Esophagus muscularis mucosa (tissue), 3 donors: Measurements from ENCODE around the gene MDGA2.

Experiments
- POLR2A ChIP-seq: fragments of 450-650 bp; IDR thresholded peaks from one replicate; pipeline ENCODE4 v1.6.1; 2017; ENCODE audit warnings: antibody characterized with exemption, moderate library complexity, mild to moderate bottlenecking, low read depth
- TF ChIP-seq, protein P1 (sequence below), 3 experiments: fragments of 200-600 bp in 2 of 3; fragments of 450-650 bp in 1 of 3; sonication (generic) in 2 of 3; IDR thresholded peaks; one replicate each; pipeline ENCODE4 v1.5.1; 2017 to 2019; ENCODE audit warnings: antibody characterized with exemption in 3 of 3, mild to moderate bottlenecking in 2 of 3, moderate library complexity in 1 of 3

DNA sequence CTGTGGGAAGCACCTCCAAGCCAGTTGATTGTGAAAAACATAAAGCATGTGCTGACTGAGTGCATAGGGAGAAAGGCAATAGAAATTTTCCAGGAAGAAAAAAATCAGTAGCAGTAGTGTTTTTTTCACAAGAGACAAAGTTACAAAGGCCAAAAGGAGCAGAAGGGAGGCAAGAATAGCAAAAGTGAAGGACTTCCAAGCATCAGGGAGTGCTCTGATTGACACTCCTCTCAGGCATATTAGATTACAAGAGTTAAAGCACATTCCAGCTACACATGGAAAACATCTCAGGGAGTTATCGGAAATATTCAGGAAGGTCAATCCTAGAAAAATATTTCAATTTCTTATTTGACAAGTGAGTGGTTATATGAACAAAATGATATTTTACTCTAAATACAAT lies 508.0 kb downstream of the MDGA2 start:
- TF ChIP-seq, protein P1, sequence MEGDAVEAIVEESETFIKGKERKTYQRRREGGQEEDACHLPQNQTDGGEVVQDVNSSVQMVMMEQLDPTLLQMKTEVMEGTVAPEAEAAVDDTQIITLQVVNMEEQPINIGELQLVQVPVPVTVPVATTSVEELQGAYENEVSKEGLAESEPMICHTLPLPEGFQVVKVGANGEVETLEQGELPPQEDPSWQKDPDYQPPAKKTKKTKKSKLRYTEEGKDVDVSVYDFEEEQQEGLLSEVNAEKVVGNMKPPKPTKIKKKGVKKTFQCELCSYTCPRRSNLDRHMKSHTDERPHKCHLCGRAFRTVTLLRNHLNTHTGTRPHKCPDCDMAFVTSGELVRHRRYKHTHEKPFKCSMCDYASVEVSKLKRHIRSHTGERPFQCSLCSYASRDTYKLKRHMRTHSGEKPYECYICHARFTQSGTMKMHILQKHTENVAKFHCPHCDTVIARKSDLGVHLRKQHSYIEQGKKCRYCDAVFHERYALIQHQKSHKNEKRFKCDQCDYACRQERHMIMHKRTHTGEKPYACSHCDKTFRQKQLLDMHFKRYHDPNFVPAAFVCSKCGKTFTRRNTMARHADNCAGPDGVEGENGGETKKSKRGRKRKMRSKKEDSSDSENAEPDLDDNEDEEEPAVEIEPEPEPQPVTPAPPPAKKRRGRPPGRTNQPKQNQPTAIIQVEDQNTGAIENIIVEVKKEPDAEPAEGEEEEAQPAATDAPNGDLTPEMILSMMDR (IDR thresholded peaks at IDR 0.05): no peak
- no peak for TF ChIP-seq POLR2A
